IPS DF 6.9 (cell line): Measurements from ENCODE around the gene ATG10.
"Not testable (repeated sequence)": the region's sequence is repeated elsewhere in the genome, so short reads cannot be mapped to it uniquely, and the experiment has no call there.

Experiments
- DNase-seq: peaks from one replicate; pipeline ENCODE4 v3.0.0-alpha.2; 2013; ENCODE audit warnings: low read depth, low spot score
- H3K27ac ChIP-seq: one replicate; pipeline ENCODE4 v1.5.1; 2013; ENCODE audit warnings: low read length, control low read depth
- H3K27me3 ChIP-seq: 2 replicates; pipeline ENCODE4 v1.6.1; 2013; ENCODE audit warnings: mild to moderate bottlenecking, low read length; ENCODE audit not compliant: control insufficient read depth, insufficient read depth
- H3K36me3 ChIP-seq: 2 replicates; pipeline ENCODE4 v1.6.1; 2013; ENCODE audit warnings: low read length; ENCODE audit not compliant: control insufficient read depth, insufficient read depth
- H3K4me1 ChIP-seq: 2 replicates; pipeline ENCODE4 v1.6.1; 2013; ENCODE audit warnings: low read length; ENCODE audit not compliant: control insufficient read depth, insufficient read depth
- H3K4me3 ChIP-seq: 2 replicates; pipeline ENCODE4 v1.5.1; 2013; ENCODE audit warnings: mild to moderate bottlenecking, low read length
- H3K9me3 ChIP-seq: 2 replicates; pipeline ENCODE4 v1.6.1; 2013; ENCODE audit warnings: low read length, inconsistent platforms; ENCODE audit not compliant: control insufficient read depth, insufficient read depth
- WGBS: extraction: QIAGEN DNeasy Blood & Tissue Kit; methylation state at CpG from one replicate; pipeline ENCODE4 v1.1.7; 2013; ENCODE audit warnings: mixed read lengths, missing lambda C conversion rate; ENCODE audit not compliant: insufficient read length, insufficient coverage; 5-methylcytosine and 5-hydroxymethylcytosine counted together

The ATG10 gene

GRCh38 chr5:81954796-81955195 lies 17.0 kb upstream of the ATG10 start:
- not testable (repeated sequence) for DNase-seq, H3K4me3 ChIP-seq, H3K36me3 ChIP-seq, H3K27me3 ChIP-seq, H3K27ac ChIP-seq, H3K4me1 ChIP-seq, H3K9me3 ChIP-seq
- WGBS, result no CpG with 5 or more reads among the region's 8 CpGs

DNA sequence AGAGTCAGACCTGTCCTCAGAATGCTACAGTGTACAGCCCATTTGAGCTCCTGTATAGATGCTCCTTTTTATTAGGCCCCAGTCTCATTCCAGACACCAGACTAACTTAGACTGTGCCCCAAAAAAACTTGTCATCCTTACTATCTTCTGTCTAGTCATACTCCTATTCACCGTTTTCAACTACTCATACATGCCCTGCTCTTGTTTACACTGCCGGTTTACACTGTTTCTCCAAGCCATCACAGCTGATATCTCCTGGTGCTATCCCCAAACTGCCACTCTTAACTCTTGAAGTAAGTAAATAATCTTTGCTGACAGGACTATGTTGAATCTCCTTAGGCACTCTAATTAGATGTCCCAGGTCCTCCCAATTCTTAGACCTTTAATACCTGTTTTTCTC lies 13.7 kb upstream of the ATG10 start:
- H3K27ac ChIP-seq, DNase-seq, H3K27me3 ChIP-seq, H3K9me3 ChIP-seq, H3K4me3 ChIP-seq, H3K36me3 ChIP-seq, H3K4me1 ChIP-seq: not testable (repeated sequence)
- WGBS, result no CpG with 5 or more reads among the region's 2 CpGs

DNA sequence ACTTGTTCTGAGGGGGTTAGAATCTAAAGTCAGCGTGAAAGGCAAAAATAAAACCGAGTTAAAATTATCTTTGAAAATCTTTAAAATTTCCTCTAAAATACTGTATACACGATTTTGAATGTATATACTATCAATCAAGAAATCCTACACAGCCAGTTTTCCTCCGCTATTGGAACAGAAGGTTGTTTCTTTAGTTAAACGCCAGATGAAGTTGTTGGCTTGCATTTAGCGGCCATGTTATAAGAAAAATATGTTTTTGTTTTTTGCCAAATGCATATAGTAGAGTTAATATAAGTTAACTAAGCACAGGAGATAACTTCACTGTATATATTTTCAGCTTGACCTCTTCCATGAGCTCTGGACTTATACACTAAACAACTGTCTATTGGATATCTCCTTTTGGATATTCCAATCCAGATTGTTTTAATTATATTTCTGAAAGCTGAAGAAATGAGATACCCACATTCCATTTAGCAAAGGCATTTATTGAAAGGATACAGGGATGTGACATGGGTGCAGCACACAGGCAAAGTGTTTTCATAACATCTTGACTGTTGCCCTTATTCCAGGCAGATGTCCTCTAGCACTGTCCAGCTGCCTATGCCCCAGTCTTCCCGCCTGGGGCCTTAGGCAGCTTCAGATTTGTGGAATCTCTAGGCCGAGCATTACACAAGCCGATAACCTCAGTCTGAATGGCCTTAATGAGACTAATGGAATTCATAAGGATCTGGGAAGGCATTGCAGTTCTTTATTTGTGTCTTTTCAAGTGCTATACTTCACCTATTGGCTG lies 10.0 kb upstream of the ATG10 start:
- DNase-seq, result no peak
- no peaks in the 10 kb centered on the region for H3K27me3 ChIP-seq
- H3K27ac ChIP-seq, result no peak overlapping the region
- no peaks in the 10 kb centered on the region for H3K36me3 ChIP-seq
- H3K4me1 ChIP-seq, result no peaks in the 10 kb centered on the region
- no CpG with 5 or more reads among the region's 9 CpGs for WGBS
- no peak overlapping the region for H3K4me3 ChIP-seq
- no peaks in the 10 kb centered on the region for H3K9me3 ChIP-seq

DNA sequence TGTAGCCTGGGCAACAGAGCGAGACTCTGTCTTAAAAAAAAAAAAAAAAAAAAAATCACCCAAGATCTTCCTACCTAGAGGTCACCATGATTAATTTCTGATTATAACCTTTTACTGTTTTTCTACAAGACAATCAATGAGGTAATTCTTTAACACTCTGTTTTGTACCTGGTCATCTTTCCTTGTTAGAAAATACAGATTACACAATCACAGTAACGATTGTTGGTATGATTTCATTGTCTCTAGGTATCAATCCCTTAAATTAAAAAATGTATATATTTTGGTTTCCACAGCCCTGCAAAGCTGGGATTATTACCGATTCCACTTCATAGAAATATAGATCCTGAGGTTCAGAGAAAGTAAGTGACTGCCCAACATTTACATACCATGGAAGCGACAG lies 8.3 kb upstream of the ATG10 start:
- H3K27ac ChIP-seq, result no peak overlapping the region
- no peak for DNase-seq
- no peaks in the 10 kb centered on the region for H3K9me3 ChIP-seq
- no CpG with 5 or more reads among the region's 4 CpGs for WGBS
- H3K36me3 ChIP-seq, result no peaks in the 10 kb centered on the region
- H3K4me1 ChIP-seq, result no peaks in the 10 kb centered on the region
- H3K4me3 ChIP-seq, result no peak overlapping the region
- H3K27me3 ChIP-seq, result no peaks in the 10 kb centered on the region

DNA sequence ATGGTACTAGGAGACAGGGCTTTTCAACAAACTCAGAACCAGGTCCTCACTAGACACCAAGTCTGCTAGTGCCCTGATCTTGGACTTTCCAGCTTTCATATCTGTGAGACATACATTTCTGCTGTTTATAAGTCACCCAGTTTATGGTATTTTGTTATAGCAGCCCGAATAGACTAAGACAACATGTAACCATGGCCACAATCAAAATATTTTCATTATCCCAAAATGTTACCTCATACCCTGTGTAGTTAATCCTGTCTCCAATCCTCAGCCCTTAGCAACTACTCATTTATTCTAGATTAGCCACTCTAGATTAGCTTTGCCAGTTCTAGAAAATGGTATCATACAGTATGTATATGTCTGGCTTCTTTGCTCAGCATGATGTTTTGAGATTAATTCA lies 6.3 kb upstream of the ATG10 start:
- H3K27me3 ChIP-seq, result no peaks in the 10 kb centered on the region
- no peak overlapping the region for H3K27ac ChIP-seq
- no peak overlapping the region for H3K4me3 ChIP-seq
- no CpG with 5 or more reads among the region's 1 CpG for WGBS
- no peaks in the 10 kb centered on the region for H3K4me1 ChIP-seq
- DNase-seq, result no peak
- no peaks in the 10 kb centered on the region for H3K9me3 ChIP-seq
- no peaks in the 10 kb centered on the region for H3K36me3 ChIP-seq

DNA sequence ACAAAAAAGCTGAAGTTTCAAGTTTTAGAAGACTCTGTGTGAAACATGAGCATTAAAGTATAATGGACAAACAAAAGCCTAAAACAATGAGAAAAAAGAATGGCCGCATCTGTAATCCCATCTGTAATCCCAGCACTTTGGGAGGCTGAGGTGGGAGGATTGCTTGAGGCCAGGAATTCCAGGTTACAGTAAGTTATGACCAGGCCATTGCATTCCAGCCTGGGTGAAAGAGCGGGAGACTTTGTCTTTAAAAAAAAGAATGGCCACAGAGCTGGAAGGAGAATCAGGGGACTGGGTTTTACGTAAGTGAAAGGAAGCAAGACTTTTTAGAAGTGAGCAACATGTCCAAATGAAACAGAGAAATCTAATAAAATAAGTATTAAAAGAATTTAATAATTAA lies 2.6 kb upstream of the ATG10 start:
- Histone ChIP-seq H3K4me3 (no peak overlapping the region), H3K4me1 (no peaks in the 10 kb centered on the region), H3K9me3 (no peaks in the 10 kb centered on the region), H3K27me3 (no peaks in the 10 kb centered on the region), H3K27ac (no peak overlapping the region), H3K36me3 (no peaks in the 10 kb centered on the region)
- no peak for DNase-seq
- WGBS, result no CpG with 5 or more reads among the region's 3 CpGs

DNA sequence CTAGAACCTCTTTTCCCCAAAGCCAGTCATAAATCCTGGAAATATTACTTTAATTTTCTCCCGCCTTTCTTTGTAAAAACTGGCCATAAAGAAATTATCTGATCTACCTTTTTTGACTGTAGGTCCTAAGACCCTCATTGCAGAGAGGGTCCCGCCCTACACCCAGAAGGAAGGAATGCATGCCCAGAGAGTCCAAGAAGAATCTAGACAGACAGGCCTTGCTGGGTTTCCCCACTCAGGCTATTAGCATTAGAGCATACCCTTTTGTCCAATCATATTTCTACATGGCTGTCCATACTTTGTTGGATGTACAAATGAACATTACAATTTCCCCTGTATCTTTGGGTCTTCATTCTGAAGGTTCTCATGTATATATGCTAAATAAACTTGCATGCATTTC lies 1.9 kb upstream of the ATG10 start:
- Histone ChIP-seq H3K9me3 (no peaks in the 10 kb centered on the region), H3K4me1 (no peaks in the 10 kb centered on the region), H3K4me3 (no peak overlapping the region), H3K27ac (no peak overlapping the region), H3K36me3 (no peaks in the 10 kb centered on the region), H3K27me3 (no peaks in the 10 kb centered on the region)
- no peak for DNase-seq
- no CpG with 5 or more reads among the region's 2 CpGs for WGBS

GRCh38 chr5:81971111-81971711 lies 612 bp upstream of the ATG10 start:
- no peaks in the 10 kb centered on the region for H3K36me3 ChIP-seq
- H3K4me3 ChIP-seq, result peak overlapping the region; percentile 63; the same call in 1 of the 2 replicates
- DNase-seq, result no peak
- no peaks in the 10 kb centered on the region for H3K9me3 ChIP-seq
- WGBS, result no CpG with 5 or more reads among the region's 11 CpGs
- H3K4me1 ChIP-seq, result no peaks in the 10 kb centered on the region
- H3K27me3 ChIP-seq, result no peaks in the 10 kb centered on the region
- no peak overlapping the region for H3K27ac ChIP-seq

GRCh38 chr5:81972492-81972783 lies 615 bp downstream of the ATG10 start:
- no peak for DNase-seq
- Histone ChIP-seq H3K4me1 (no peaks in the 10 kb centered on the region), H3K27me3 (no peaks in the 10 kb centered on the region), H3K4me3 (peak overlapping the region; percentile 63), H3K9me3 (no peaks in the 10 kb centered on the region), H3K27ac (no peak overlapping the region), H3K36me3 (no peaks in the 10 kb centered on the region)
- no CpG with 5 or more reads among the region's 9 CpGs for WGBS

DNA sequence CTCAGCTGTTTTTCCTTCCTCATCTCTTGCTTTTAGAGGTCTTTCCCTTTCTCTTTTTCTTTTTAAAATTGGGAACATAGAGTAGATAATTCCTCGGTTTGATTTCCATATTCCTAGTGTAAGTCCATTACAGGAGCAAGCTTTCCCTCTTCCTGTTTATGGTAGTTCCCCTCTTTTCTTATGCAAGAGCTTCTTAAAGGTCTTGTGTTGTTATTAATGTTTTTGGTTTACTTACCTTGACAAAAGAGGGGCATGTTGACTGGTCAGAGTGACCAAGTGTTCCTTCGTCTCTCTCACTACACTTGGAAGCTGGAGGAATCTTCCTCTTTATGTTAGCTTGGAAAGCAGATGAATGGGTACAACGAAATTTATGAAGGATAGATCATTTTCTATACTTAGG lies 8.3 kb downstream of the ATG10 start:
- Histone ChIP-seq H3K27ac (no peak overlapping the region), H3K4me1 (no peaks in the 10 kb centered on the region; the same call in 1 of the 2 replicates), H3K27me3 (no peaks in the 10 kb centered on the region), H3K9me3 (no peaks in the 10 kb centered on the region), H3K4me3 (no peak overlapping the region), H3K36me3 (no peaks in the 10 kb centered on the region)
- no CpG with 5 or more reads among the region's 3 CpGs for WGBS
- no peak for DNase-seq
